Panc1 (cell line): ENCODE results near the gene KCTD13. TPM values are rescaled to one million over a fixed set of nuclear protein-coding genes. Genes with fewer than 3 reads are reported as not detected.

Source experiments
- ATAC-seq: fragments of 200-7000 bp; cut with Tn5 transposase; 2 replicates; pipeline ENCODE4 v1.9.1; 2020; ENCODE audit warnings: mild to moderate bottlenecking, moderate library complexity
- BruUV-seq: library from RNA; stranded (reverse); fragments of 400-500 nt; replicated peaks from 2 replicates; lab custom pipeline; 2021; lab: Mats Ljungman, UMichigan
- CTCF ChIA-PET: fragments of 300-600 bp; sonication (Branson Sonifier 250); formaldehyde crosslinking; loops from one replicate; lab custom pipeline; 2022; ENCODE audit warnings: antibody characterized with exemption; lab: Charles Lee
- POLR2A ChIA-PET: fragments of 300-600 bp; sonication (Branson Sonifier 250); formaldehyde crosslinking; loops from one replicate; lab custom pipeline; 2022; ENCODE audit warnings: antibody characterized with exemption; lab: Charles Lee
- DNase-seq: peaks from one replicate; pipeline ENCODE4 v3.0.0-alpha.2; 2010; ENCODE audit warnings: low read depth, low spot score
- H3K27ac ChIP-seq: 2 replicates; pipeline ENCODE4 v1.5.1; 2011; ENCODE audit warnings: mild to moderate bottlenecking, low read length, inconsistent platforms
- H3K27me3 ChIP-seq: fragments of 200-500 bp; sonication (Bioruptor generic); 2 replicates; pipeline ENCODE4 v1.6.0; 2014; ENCODE audit warnings: low read length, inconsistent platforms; ENCODE audit not compliant: control insufficient read depth, insufficient read depth
- H3K36me3 ChIP-seq: fragments of 200-500 bp; sonication (Bioruptor generic); 2 replicates; pipeline ENCODE4 v1.5.1; 2014; ENCODE audit warnings: inconsistent platforms, mild to moderate bottlenecking, low read length, moderate library complexity; ENCODE audit not compliant: control insufficient read depth, insufficient read depth
- H3K4me1 ChIP-seq: 2 replicates; pipeline ENCODE4 v1.5.1; 2011; ENCODE audit warnings: inconsistent platforms, mild to moderate bottlenecking, low read length, moderate library complexity; ENCODE audit not compliant: control insufficient read depth, insufficient read depth
- H3K4me3 ChIP-seq, 2 experiments: 2 replicates each; pipeline ENCODE4 v1.5.1; 2011 to 2012; ENCODE audit warnings: low read depth in 2 of 2, low read length in 2 of 2, mild to moderate bottlenecking in 2 of 2, inconsistent platforms in 1 of 2, moderate library complexity in 1 of 2
- H3K9me3 ChIP-seq: fragments of 200-500 bp; sonication (Bioruptor generic); 2 replicates; pipeline ENCODE4 v1.5.1; 2014; ENCODE audit warnings: low read depth, mild to moderate bottlenecking, inconsistent platforms, low read length, moderate library complexity; ENCODE audit not compliant: control insufficient read depth, insufficient read depth
- CTCF ChIP-seq: fragments of 450-650 bp; IDR thresholded peaks from 2 replicates; pipeline ENCODE4 v1.5.1; 2017; ENCODE audit warnings: mild to moderate bottlenecking
- POLR2AphosphoS5 ChIP-seq: IDR thresholded peaks from 2 replicates; pipeline ENCODE4 v1.6.1; 2012; ENCODE audit warnings: mild to moderate bottlenecking, low read depth, low read length, moderate library complexity
- REST ChIP-seq, 2 experiments: IDR thresholded peaks; 2 replicates each; pipeline ENCODE4 v1.6.1; 2011 to 2012; ENCODE audit warnings: low read depth in 2 of 2, control low read depth in 1 of 2, low read length in 1 of 2, mild to moderate bottlenecking in 1 of 2, moderate library complexity in 1 of 2; ENCODE audit not compliant: insufficient read depth in 1 of 2
- SIN3A ChIP-seq: IDR thresholded peaks from 2 replicates; pipeline ENCODE4 v1.6.1; 2012; ENCODE audit warnings: low read depth, mild to moderate bottlenecking, low read length, moderate library complexity, borderline replicate concordance; ENCODE audit not compliant: insufficient read depth
- TCF7L2 ChIP-seq: IDR thresholded peaks from 2 replicates; pipeline ENCODE4 v1.6.1; 2011; ENCODE audit warnings: mild to moderate bottlenecking, low read depth, low read length, inconsistent platforms
- in situ Hi-C: cut with HindIII; loops from 2 replicates; pipeline ENCODE4 v1.10.0; 2016; ENCODE audit warnings: low sequenced_read_pairs, low pct_unique_long_range_greater_than_20kb
- intact Hi-C: fragments of 100-400 bp; cut with micrococcal nuclease; formaldehyde crosslinking; loops from one replicate; pipeline ENCODE4 v1.10.0; 2022; ENCODE audit not compliant: unreplicated experiment
- total RNA-seq: library from RNA; stranded (reverse); gene quantifications from one replicate; pipeline ENCODE4 v1.2.1, GENCODE V29; 2021; ENCODE audit not compliant: unreplicated experiment

KCTD13 gene
- total RNA-seq, 1 experiment from 2014 or later: 45.7 TPM

GRCh38 chr16:29926711-29927052 lies 656 bp upstream of the KCTD13 start:
- Histone ChIP-seq H3K27ac (peak overlapping the region; percentile 97), H3K36me3 (0 out of 2 replicates have a peak, but pooled peaks cover 5% of the 10 kb centered on the region), H3K4me1 (peaks cover 14% of the 10 kb centered on the region), H3K27me3 (no peaks in the 10 kb centered on the region), H3K4me3 (peak overlapping the region; percentile 59 to 88), H3K9me3 (no peaks in the 10 kb centered on the region)
- ChIA-PET CTCF (interaction anchor here (0.7 kb wide), 1 partner anchor 91 kb away, joined by 6 read pairs; no protein-coding TSS in a partner anchor), POLR2A (interaction anchor here (0.7 to 1.5 kb wide), 3 partner anchors 18 to 49 kb away, joined by 3 to 10 read pairs (median 8); no protein-coding TSS in a partner anchor)
- in situ Hi-C loops: no loop called here
- no TSS peak for BruUV-seq
- ATAC-seq: peak; percentile 16; the same call in 1 of the 2 replicates
- DNase-seq: no peak
- intact Hi-C loops: no loop called here
- TF ChIP-seq CTCF (no peak), SIN3A (no peak), TCF7L2 (no peak), POLR2AphosphoS5 (no peak), REST (IDR thresholded peaks at IDR 0.05; ENCODE audit: insufficient read depth in 1 of 2, low read depth in 2 of 2, low read length in 1 of 2) (no peak)

GRCh38 chr16:29925105-29925756 lies 795 bp downstream of the KCTD13 start:
- in situ Hi-C loops: no loop called here
- Histone ChIP-seq H3K27ac (peak overlapping the region; percentile 97), H3K4me1 (peaks cover 14% of the 10 kb centered on the region), H3K9me3 (no peaks in the 10 kb centered on the region), H3K27me3 (no peaks in the 10 kb centered on the region), H3K4me3 (peak overlapping the region; percentile 59 to 88), H3K36me3 (0 out of 2 replicates have a peak, but pooled peaks cover 5% of the 10 kb centered on the region)
- CTCF ChIA-PET: interaction anchor here (0.7 kb wide), 1 partner anchor 47 kb away, joined by 3 read pairs; no protein-coding TSS in a partner anchor
- intact Hi-C loops: no loop called here
- no TSS peak for BruUV-seq
- ATAC-seq (peak; percentile 23), DNase-seq (no peak)
- no peak for TF ChIP-seq TCF7L2
- TF ChIP-seq CTCF: no peak
- no peak for TF ChIP-seq POLR2AphosphoS5
- no peak for TF ChIP-seq REST (IDR thresholded peaks at IDR 0.05; ENCODE audit: insufficient read depth in 1 of 2, low read depth in 2 of 2, low read length in 1 of 2)
- TF ChIP-seq SIN3A: no peak; the same call in 1 of the 2 replicates
- POLR2A ChIA-PET: interaction anchor here (0.6 kb wide), 2 partner anchors 19 to 139 kb away, joined by 3 to 6 read pairs; no protein-coding TSS in a partner anchor
